Retinal pigment epithelial cell (primary cell): ENCODE measurements around the gene STAT5B.

Experiments
- DNase-seq: peaks from one replicate; pipeline ENCODE4 v3.0.0-alpha.2; 2010; ENCODE audit warnings: low read depth
- H3K4me3 ChIP-seq: 2 replicates; pipeline ENCODE4 v1.5.1; 2011; ENCODE audit warnings: mild to moderate bottlenecking, low read length, control low read depth, moderate library complexity
- TF ChIP-seq, protein P1 (sequence below): conservative IDR thresholded peaks from 2 replicates; pipeline ENCODE4 v1.5.1; 2011; ENCODE audit warnings: low read depth, low read length, control low read depth, inconsistent platforms

The STAT5B gene

DNA sequence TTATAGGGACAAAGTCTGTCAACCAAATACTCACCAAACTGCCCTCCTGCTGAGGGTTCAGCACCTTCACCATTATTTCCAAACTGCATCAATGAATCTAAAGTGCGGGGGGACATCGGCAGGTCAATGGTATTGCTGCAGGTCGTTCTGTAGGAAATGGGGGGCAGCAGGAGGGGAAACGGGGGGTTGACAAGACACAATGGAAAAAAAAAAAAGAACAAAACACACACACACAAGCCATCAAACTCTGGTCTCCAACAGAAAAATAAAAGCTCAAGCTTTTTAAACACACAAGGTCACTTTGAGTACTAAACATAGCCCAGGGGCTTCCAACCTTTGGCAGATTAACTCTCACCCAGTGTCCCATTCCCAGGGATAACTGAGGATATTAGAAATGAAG, 40.6 kb upstream of the STAT5B start:
- no peak for DNase-seq
- H3K4me3 ChIP-seq, result no peak overlapping the region
- TF ChIP-seq, protein P1, sequence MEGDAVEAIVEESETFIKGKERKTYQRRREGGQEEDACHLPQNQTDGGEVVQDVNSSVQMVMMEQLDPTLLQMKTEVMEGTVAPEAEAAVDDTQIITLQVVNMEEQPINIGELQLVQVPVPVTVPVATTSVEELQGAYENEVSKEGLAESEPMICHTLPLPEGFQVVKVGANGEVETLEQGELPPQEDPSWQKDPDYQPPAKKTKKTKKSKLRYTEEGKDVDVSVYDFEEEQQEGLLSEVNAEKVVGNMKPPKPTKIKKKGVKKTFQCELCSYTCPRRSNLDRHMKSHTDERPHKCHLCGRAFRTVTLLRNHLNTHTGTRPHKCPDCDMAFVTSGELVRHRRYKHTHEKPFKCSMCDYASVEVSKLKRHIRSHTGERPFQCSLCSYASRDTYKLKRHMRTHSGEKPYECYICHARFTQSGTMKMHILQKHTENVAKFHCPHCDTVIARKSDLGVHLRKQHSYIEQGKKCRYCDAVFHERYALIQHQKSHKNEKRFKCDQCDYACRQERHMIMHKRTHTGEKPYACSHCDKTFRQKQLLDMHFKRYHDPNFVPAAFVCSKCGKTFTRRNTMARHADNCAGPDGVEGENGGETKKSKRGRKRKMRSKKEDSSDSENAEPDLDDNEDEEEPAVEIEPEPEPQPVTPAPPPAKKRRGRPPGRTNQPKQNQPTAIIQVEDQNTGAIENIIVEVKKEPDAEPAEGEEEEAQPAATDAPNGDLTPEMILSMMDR, result no peak

DNA sequence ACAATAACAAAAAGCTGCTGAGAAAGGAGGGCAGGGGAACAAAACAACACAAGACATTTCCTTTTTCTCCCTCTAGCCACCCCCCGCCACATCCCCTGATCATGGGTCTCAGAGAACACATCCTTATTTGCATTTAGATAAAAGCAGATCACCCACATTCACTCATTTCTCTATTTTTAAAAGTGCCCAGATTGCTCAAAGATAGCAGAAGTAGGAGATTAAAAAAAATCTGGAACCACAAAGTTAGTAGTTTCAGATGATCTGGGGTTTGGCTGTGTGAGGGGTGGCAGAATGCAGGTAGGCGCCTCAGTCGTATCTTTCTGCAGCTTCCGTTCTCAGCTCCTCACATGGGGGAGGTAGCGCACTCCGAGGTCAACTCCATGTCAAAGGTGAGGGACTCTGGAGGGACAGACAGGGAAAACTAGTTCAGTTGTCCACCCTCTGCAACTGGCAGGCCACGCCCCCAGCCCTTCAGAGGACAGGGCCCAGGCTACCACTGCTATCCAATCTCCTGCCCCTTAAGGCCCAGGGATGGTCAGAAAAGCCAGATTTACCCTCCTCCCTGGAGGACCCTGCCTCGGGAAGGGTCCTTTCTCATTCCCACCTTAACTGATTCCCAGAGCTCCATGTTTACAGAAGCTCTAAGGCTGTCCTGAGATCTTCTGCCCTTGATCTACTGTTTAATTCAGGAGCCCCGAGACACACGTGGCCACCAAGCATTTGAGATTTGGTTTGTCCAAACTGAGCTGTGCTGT, 39.4 kb upstream of the STAT5B start:
- TF ChIP-seq, protein P1, result no peak
- DNase-seq, result no peak
- no peak overlapping the region for H3K4me3 ChIP-seq

DNA sequence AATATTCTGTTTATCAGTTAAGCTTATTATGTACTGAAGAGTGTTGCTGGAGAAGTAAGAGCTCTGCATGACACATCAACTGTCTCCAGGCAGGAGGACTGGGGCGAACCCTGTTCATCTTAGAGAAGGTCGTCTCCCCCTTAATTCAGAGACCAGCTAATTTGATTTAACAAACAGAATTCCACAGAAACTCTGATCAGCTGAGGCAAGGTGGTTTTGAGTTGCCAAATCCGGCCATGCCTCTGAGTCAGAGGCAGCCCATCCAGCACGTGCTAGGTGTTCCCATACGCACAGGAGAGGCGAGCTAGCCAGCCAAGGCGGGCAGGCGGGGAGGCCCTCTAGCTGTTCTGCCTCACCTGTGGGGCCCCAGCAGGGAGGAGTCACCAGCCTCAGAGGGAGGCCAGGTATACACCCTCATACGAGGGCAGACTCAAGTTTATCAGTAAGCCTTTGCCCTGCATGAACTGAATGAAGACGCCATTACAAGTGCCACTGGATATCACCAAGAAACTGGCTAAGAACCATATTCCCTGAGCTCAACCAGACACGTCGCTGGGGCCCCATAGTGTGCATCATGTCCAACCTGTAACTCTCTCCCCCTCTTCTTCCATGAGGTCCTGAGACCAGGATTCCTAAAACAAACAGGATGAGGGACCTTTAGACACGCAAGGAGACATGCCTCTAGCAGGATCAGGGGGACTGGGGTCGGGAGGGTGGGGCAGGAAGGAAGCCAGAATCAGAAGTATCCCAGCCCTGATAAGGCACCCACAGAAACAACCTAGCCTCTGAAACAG, 37.8 kb upstream of the STAT5B start:
- H3K4me3 ChIP-seq, result no peak overlapping the region

DNA sequence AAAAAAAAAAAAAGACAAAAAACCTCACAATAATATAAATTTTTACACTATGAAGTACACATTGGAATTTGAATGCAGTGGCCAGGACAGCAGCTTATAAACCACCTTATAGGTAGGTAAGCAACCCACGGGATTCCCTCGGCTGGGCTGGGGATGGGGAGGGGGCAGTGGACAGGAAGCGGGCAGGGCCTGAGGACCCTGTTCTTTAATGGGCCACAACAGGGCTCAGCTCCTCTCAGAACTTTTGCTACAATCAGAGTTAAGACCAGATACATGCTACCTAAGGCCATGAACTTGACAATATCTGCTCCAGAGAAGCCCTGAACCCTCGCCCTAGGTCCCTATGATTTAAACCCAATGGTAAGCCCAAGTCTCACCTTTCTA, 37.2 kb upstream of the STAT5B start:
- no peak for DNase-seq

More for the DNA sequence above, 37.8 kb upstream of the STAT5B start:
- TF ChIP-seq, protein P1, result no peak
- no peak for DNase-seq

DNA sequence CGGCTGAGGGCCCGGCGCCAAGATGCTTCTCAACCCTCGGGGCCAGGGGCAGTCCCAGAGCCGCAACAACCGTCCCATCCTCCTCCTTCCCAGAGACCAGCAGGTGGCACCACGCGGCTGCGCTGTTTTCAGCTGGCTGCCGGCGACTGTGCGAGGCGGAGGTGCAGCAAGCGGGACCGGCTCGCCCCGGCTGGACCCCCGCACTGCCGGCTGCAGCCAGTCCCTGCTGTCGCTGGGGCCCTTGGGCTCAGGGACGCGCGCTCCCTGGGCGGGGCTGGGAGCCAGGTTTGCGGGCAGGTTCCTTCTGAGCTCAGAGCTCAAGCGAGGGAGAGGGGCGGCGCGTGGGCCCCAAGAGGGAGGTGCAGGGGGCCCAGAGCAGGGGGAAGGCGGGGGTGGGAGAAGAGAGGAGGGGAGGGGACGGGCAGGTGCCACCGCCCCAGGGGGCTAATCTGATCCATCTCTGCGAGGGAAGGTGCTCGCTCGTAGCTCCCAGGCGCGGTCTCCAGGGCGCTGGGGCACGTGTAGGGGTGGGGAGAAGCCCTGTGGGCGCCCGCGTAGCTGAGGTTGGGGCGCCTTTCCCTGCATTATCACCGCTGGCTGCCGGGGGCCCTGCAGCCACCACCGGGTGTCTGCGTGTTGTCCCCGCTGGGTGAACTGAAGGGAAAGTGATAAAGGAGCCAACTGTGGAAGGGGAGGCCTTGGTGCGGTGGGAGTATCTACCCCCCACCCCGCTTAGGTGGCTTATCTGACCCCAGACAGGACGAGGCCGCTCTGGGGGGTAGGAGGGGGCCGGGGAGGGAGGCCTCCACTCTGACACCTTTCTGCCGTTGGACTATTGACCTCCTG, 36.3 kb upstream of the STAT5B start:
- TF ChIP-seq, protein P1, result peak; percentile 66
- H3K4me3 ChIP-seq, result peak overlapping the region; percentile 15
- DNase-seq, result peak; percentile 54

More for the DNA sequence above, 37.2 kb upstream of the STAT5B start:
- TF ChIP-seq, protein P1, result no peak
- H3K4me3 ChIP-seq, result no peak overlapping the region

DNA sequence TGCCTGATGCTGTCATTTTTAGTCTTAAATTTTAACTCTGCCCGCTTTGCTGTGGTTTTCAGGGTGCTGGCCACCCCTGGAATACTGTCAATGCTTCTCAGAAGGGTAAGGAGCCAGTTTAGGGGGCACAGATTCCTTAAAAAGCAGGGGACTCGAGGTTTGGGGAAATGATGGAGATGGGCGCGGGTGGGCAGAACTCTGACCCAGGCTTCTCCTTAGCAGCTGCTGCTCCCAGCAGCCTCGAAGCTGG, 35.8 kb upstream of the STAT5B start:
- DNase-seq, result no peak
- TF ChIP-seq, protein P1, result no peak
- H3K4me3 ChIP-seq, result no peak overlapping the region
